ENCODE measurements around the gene VPS16. TPM values are rescaled to one million over a fixed set of nuclear protein-coding genes. Genes with fewer than 3 reads are reported as not detected.

Gene VPS16
- total RNA-seq, 1 donor from 2014 or later: 32.7 TPM

DNA sequence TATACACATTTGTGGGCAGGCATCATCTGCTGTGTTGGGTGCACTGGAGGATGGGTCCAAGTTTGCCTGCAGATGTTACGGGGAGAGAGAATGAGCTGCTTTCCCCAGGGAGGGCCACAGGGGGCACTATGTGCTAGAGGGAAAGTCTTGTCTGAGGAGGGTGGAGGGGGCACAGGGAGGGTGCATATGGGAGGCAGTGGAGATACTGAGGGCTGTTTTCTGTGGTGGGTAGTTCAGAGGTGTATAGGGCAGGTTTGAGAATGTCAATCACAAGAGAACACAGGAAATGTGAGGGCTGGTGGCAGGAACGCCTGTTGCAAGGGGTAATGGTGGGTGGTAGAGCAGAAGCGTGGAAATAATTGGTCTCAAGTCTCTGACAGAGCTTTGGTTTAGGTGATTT is 25.1 kb downstream of the VPS16 start:
- no peaks in the 10 kb centered on the region for H3K27me3 Mint-ChIP-seq (ENCODE audit: low read depth)
- no peaks in the 10 kb centered on the region for H3K9me3 Mint-ChIP-seq (ENCODE audit: low read depth)
- TF ChIP-seq, protein P1, sequence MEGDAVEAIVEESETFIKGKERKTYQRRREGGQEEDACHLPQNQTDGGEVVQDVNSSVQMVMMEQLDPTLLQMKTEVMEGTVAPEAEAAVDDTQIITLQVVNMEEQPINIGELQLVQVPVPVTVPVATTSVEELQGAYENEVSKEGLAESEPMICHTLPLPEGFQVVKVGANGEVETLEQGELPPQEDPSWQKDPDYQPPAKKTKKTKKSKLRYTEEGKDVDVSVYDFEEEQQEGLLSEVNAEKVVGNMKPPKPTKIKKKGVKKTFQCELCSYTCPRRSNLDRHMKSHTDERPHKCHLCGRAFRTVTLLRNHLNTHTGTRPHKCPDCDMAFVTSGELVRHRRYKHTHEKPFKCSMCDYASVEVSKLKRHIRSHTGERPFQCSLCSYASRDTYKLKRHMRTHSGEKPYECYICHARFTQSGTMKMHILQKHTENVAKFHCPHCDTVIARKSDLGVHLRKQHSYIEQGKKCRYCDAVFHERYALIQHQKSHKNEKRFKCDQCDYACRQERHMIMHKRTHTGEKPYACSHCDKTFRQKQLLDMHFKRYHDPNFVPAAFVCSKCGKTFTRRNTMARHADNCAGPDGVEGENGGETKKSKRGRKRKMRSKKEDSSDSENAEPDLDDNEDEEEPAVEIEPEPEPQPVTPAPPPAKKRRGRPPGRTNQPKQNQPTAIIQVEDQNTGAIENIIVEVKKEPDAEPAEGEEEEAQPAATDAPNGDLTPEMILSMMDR (IDR thresholded peaks at IDR 0.05): no peak
- peaks cover 24% of the 10 kb centered on the region for H3K36me3 Mint-ChIP-seq (ENCODE audit: low read depth)
- H3K27ac Mint-ChIP-seq (ENCODE audit: unreplicated experiment): no peak overlapping the region
- no peak for DNase-seq (ENCODE audit: low spot score)
- peaks cover 13% of the 10 kb centered on the region for H3K4me1 Mint-ChIP-seq (ENCODE audit: low read depth)
- H3K4me3 Mint-ChIP-seq (ENCODE audit: unreplicated experiment): no peak overlapping the region

DNA sequence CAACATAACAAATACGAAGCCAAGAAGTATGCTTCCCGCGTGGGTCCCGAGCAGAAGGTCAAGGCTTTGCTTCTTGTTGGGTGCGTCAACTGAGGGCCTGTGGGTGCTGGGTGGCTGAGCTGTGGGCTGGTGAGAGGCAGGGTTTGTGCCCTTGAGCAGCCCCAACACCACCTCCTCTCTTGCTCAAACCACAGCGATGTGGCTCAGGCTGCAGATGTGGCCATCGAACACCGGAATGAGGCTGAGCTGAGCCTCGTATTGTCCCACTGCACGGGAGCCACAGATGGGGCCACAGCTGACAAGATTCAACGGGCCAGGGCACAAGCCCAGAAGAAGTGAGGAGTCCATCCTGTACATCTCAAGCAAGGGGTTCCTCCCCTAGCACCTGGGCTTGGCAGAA is 25.7 kb downstream of the VPS16 start:
- Mint-ChIP-seq H3K4me1 (ENCODE audit: low read depth) (peaks cover 19% of the 10 kb centered on the region), H3K36me3 (ENCODE audit: low read depth) (peaks cover 20% of the 10 kb centered on the region), H3K27ac (ENCODE audit: unreplicated experiment) (no peak overlapping the region), H3K4me3 (ENCODE audit: unreplicated experiment) (no peak overlapping the region), H3K27me3 (ENCODE audit: low read depth) (no peaks in the 10 kb centered on the region), H3K9me3 (ENCODE audit: low read depth) (no peaks in the 10 kb centered on the region)
- TF ChIP-seq, protein P1 (IDR thresholded peaks at IDR 0.05): no peak
- no peak for DNase-seq (ENCODE audit: low spot score)

DNA sequence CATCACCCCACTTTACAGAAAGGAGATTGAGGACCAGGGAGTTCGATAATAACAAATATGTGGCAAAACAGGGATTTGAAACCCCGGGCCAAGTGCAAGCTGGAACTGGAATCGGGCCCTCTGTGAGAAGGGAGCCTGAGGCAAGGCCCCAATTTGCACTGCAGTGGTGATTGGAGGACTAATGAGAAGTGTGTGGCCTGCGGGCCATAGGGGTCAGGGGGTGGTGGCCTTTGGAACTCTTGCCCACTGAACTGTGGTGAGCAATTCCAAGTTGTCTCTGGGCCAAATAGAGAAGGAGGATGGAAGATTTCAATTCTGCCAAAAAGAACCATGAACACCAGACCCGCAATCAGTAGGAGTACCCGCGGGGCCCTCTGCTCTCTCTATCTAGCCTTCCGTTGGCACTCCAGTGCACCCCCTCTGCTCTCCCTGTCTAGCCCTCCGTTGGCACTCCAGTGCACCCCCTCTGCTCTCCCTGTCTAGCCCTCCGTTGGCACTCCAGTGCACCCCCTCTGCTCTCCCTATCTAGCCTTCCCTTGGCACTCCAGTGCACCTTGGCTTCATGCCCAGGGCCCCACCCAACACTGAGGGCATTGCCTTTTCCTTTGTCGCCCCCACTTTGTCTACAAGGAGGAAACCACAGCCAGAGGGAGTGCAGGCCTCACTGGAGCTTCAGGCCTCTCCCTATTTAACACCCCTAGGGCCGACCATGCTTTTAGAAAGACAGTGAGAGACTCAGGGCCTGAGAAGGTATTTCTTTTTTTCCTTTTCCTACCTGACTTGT is 26.7 kb downstream of the VPS16 start:
- TF ChIP-seq, protein P1 (IDR thresholded peaks at IDR 0.05): no peak
- DNase-seq (ENCODE audit: low spot score): no peak
- Mint-ChIP-seq H3K9me3 (ENCODE audit: low read depth) (no peaks in the 10 kb centered on the region), H3K27me3 (ENCODE audit: low read depth) (no peaks in the 10 kb centered on the region), H3K27ac (ENCODE audit: unreplicated experiment) (no peak overlapping the region), H3K4me3 (ENCODE audit: unreplicated experiment) (no peak overlapping the region), H3K36me3 (ENCODE audit: low read depth) (peaks cover 17% of the 10 kb centered on the region), H3K4me1 (ENCODE audit: low read depth) (peaks cover 24% of the 10 kb centered on the region)

DNA sequence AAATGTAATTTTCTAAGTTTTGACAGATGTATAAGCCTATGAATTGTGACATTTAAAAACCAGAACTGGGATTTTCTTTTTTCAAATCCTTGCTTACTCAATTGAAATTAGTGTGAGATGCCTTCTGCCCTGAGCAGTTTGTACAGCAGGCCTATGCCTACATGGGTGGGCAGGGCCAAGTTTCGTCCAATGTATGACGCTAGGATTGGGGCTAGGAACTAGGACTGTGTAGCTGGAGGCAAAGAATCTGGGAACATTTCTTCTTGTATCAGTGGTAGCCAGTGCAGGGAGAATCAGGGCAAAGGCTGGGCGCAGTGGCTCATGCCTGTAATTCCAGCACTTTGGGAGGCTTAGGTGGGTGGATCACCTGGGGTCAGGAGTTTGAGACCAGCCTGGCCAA is 28.8 kb downstream of the VPS16 start:
- H3K27me3 Mint-ChIP-seq (ENCODE audit: low read depth): no peaks in the 10 kb centered on the region
- DNase-seq (ENCODE audit: low spot score): no peak
- no peak overlapping the region for H3K27ac Mint-ChIP-seq (ENCODE audit: unreplicated experiment)
- H3K4me3 Mint-ChIP-seq (ENCODE audit: unreplicated experiment): no peak overlapping the region
- peaks cover 14% of the 10 kb centered on the region for H3K36me3 Mint-ChIP-seq (ENCODE audit: low read depth)
- TF ChIP-seq, protein P1 (IDR thresholded peaks at IDR 0.05): no peak
- no peaks in the 10 kb centered on the region for H3K9me3 Mint-ChIP-seq (ENCODE audit: low read depth)
- H3K4me1 Mint-ChIP-seq (ENCODE audit: low read depth): peaks cover 30% of the 10 kb centered on the region

DNA sequence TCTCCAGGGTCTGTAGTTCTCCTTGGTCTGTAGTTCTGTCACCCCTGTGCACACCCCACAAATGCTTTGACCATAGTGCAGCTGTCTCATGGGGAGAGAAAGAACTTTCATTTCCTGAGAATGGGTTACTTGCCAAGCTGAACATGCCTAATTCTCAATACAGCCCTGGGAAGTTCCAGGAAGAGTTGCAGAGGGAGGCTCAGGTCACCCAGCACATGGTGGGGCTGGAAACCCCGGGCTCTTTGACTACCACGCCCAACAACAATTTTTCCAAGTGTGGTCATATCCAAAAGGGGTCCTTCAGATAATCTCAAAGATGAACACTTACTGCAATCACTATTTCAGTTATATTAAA is 30.5 kb downstream of the VPS16 start:
- Mint-ChIP-seq H3K4me3 (ENCODE audit: unreplicated experiment) (no peak overlapping the region), H3K9me3 (ENCODE audit: low read depth) (no peaks in the 10 kb centered on the region), H3K27ac (ENCODE audit: unreplicated experiment) (no peak overlapping the region), H3K4me1 (ENCODE audit: low read depth) (peaks cover 45% of the 10 kb centered on the region), H3K27me3 (ENCODE audit: low read depth) (no peaks in the 10 kb centered on the region), H3K36me3 (ENCODE audit: low read depth) (peaks cover 2% of the 10 kb centered on the region)
- no peak for DNase-seq (ENCODE audit: low spot score)
- TF ChIP-seq, protein P1 (IDR thresholded peaks at IDR 0.05): no peak
